Activated T-helper 1 cell treated with anti-CD3 and anti-CD28 coated beads, Interleukin-12 subunit alpha, Interleukin-12 subunit beta, Interleukin-2, Interleukin-4 antibody, amounts not matched to agents 30 ng/mL and 10 ng/mL and 1 ng/mL, durations not matched to agents 14 hours and 24 hours and 36 hours (primary cell): ENCODE data around the gene PLSCR2. TPM values are rescaled to one million over a fixed set of nuclear protein-coding genes. Genes with fewer than 3 reads are reported as not detected.

Experiments used
- DNase-seq: peaks from one replicate; pipeline ENCODE4 v3.0.0; 2021; ENCODE audit warnings: low spot score
- H3K27ac Mint-ChIP-seq: one replicate; pipeline ENCODE4 v1.8.0; 2021; ENCODE audit warnings: mild to moderate bottlenecking, mixed read lengths
- H3K27me3 Mint-ChIP-seq: one replicate; pipeline ENCODE4 v1.8.0; 2022; ENCODE audit warnings: mild to moderate bottlenecking, moderate library complexity, mixed read lengths; ENCODE audit not compliant: insufficient read depth
- H3K36me3 Mint-ChIP-seq: one replicate; pipeline ENCODE4 v1.8.0; 2021; ENCODE audit warnings: low read depth, mixed read lengths
- H3K4me1 Mint-ChIP-seq: one replicate; pipeline ENCODE4 v1.8.0; 2021; ENCODE audit warnings: low read depth, mixed read lengths
- H3K4me3 Mint-ChIP-seq: one replicate; pipeline ENCODE4 v1.8.0; 2021; ENCODE audit warnings: mild to moderate bottlenecking, moderate library complexity, mixed read lengths
- H3K9me3 Mint-ChIP-seq: one replicate; pipeline ENCODE4 v1.8.0; 2021; ENCODE audit warnings: mixed read lengths
- intact Hi-C: fragments of 100-400 bp; cut with micrococcal nuclease; formaldehyde crosslinking; loops from one replicate; pipeline ENCODE4 v1.15.1; 2024
- total RNA-seq: library from RNA; stranded (reverse); gene quantifications from 2 replicates; pipeline ENCODE4 v1.2.3, GENCODE V29; 2022

PLSCR2 gene
- total RNA-seq, 1 donor from 2014 or later: not detected

GRCh38 chr3:146390006-146390772 is 79.2 kb downstream of the PLSCR2 start:
- no peaks in the 10 kb centered on the region for H3K4me1 Mint-ChIP-seq
- intact Hi-C loops: no loop called here
- no peak overlapping the region for H3K4me3 Mint-ChIP-seq
- no peaks in the 10 kb centered on the region for H3K9me3 Mint-ChIP-seq
- H3K27ac Mint-ChIP-seq: no peak overlapping the region
- no peaks in the 10 kb centered on the region for H3K36me3 Mint-ChIP-seq
- DNase-seq: no peak
- H3K27me3 Mint-ChIP-seq: peaks cover 2% of the 10 kb centered on the region

GRCh38 chr3:146387566-146387965 is 81.8 kb downstream of the PLSCR2 start:
- no peak for DNase-seq
- Mint-ChIP-seq H3K4me3 (no peak overlapping the region), H3K27ac (no peak overlapping the region), H3K27me3 (peaks cover 2% of the 10 kb centered on the region), H3K36me3 (no peaks in the 10 kb centered on the region), H3K9me3 (no peaks in the 10 kb centered on the region), H3K4me1 (no peaks in the 10 kb centered on the region)
- intact Hi-C loops: no loop called here

GRCh38 chr3:146386936-146387335 is 82.4 kb downstream of the PLSCR2 start:
- Mint-ChIP-seq H3K9me3 (no peaks in the 10 kb centered on the region), H3K27me3 (peaks cover 2% of the 10 kb centered on the region), H3K4me1 (no peaks in the 10 kb centered on the region), H3K36me3 (no peaks in the 10 kb centered on the region), H3K4me3 (no peak overlapping the region), H3K27ac (no peak overlapping the region)
- intact Hi-C loops: no loop called here
- no peak for DNase-seq

- Mint-ChIP-seq H3K27ac (no peak overlapping the region), H3K27me3 (peaks cover 2% of the 10 kb centered on the region), H3K36me3 (no peaks in the 10 kb centered on the region), H3K9me3 (no peaks in the 10 kb centered on the region), H3K4me1 (no peaks in the 10 kb centered on the region), H3K4me3 (no peak overlapping the region)
- DNase-seq: no peak
- intact Hi-C loops: no loop called here
Observed at GRCh38 chr3:146384786-146385185, 84.6 kb downstream of the PLSCR2 start.

Other genes with a start within 250 kb of the PLSCR2 start
- gene PLSCR4, start 218.5 kb downstream of the PLSCR2 start, total RNA-seq: not detected in 2 replicates
- gene PLSCR1, start 75.0 kb upstream of the PLSCR2 start, total RNA-seq: 98.9 and 101 TPM in 2 replicates
- not detected in 2 replicates for gene PLSCR5, start 135.8 kb upstream of the PLSCR2 start, total RNA-seq